Measurements from ENCODE around the gene PLA2G2D.
A peak's percentile ranks its signal among the peaks of the same experiment; 100 is the strongest.

Gene PLA2G2D

GRCh38 chr1:20111452-20111851 is 7.9 kb downstream of the PLA2G2D start:
- Mint-ChIP-seq H3K36me3 (no peaks in the 10 kb centered on the region), H3K4me1 (no peaks in the 10 kb centered on the region), H3K27ac (no peak overlapping the region), H3K9me3 (no peaks in the 10 kb centered on the region), H3K4me3 (no peak overlapping the region)
- ATAC-seq: no peak
- no peak for DNase-seq (ENCODE audit: low spot score in 2 of 2)

GRCh38 chr1:20110679-20111078 is 8.7 kb downstream of the PLA2G2D start:
- DNase-seq (ENCODE audit: low spot score in 2 of 2) (no peak), ATAC-seq (no peak)
- H3K27ac Mint-ChIP-seq: no peak overlapping the region
- no peaks in the 10 kb centered on the region for H3K9me3 Mint-ChIP-seq
- H3K4me1 Mint-ChIP-seq: no peaks in the 10 kb centered on the region
- no peak overlapping the region for H3K4me3 Mint-ChIP-seq
- no peaks in the 10 kb centered on the region for H3K36me3 Mint-ChIP-seq

- no peak for ATAC-seq
- no peaks in the 10 kb centered on the region for H3K36me3 Mint-ChIP-seq
- no peak for DNase-seq (ENCODE audit: low spot score in 2 of 2)
- H3K4me3 Mint-ChIP-seq: no peak overlapping the region
- no peaks in the 10 kb centered on the region for H3K4me1 Mint-ChIP-seq
- no peak overlapping the region for H3K27ac Mint-ChIP-seq
- no peaks in the 10 kb centered on the region for H3K9me3 Mint-ChIP-seq
Measured at GRCh38 chr1:20109223-20109856, 10.0 kb downstream of the PLA2G2D start.

- H3K4me3 Mint-ChIP-seq: no peak overlapping the region
- no peaks in the 10 kb centered on the region for H3K36me3 Mint-ChIP-seq
- ATAC-seq: no peak
- H3K4me1 Mint-ChIP-seq: no peaks in the 10 kb centered on the region
- no peak for DNase-seq (ENCODE audit: low spot score in 2 of 2)
- H3K9me3 Mint-ChIP-seq: no peaks in the 10 kb centered on the region
- no peak overlapping the region for H3K27ac Mint-ChIP-seq
Measured at GRCh38 chr1:20108366-20109123, 10.8 kb downstream of the PLA2G2D start.

GRCh38 chr1:20107796-20108195 is 11.5 kb downstream of the PLA2G2D start:
- no peaks in the 10 kb centered on the region for H3K36me3 Mint-ChIP-seq
- no peak overlapping the region for H3K4me3 Mint-ChIP-seq
- H3K27ac Mint-ChIP-seq: no peak overlapping the region
- peaks cover 5% of the 10 kb centered on the region for H3K4me1 Mint-ChIP-seq
- ATAC-seq: no peak
- H3K9me3 Mint-ChIP-seq: no peaks in the 10 kb centered on the region
- DNase-seq (ENCODE audit: low spot score in 2 of 2): no peak

GRCh38 chr1:20107351-20107750 is 12.0 kb downstream of the PLA2G2D start:
- peaks cover 5% of the 10 kb centered on the region for H3K4me1 Mint-ChIP-seq
- H3K4me3 Mint-ChIP-seq: no peak overlapping the region
- no peak overlapping the region for H3K27ac Mint-ChIP-seq
- ATAC-seq (no peak), DNase-seq (ENCODE audit: low spot score in 2 of 2) (no peak)
- H3K9me3 Mint-ChIP-seq: no peaks in the 10 kb centered on the region
- H3K36me3 Mint-ChIP-seq: no peaks in the 10 kb centered on the region

- Mint-ChIP-seq H3K4me3 (no peak overlapping the region), H3K9me3 (no peaks in the 10 kb centered on the region), H3K36me3 (no peaks in the 10 kb centered on the region), H3K4me1 (peaks cover 11% of the 10 kb centered on the region), H3K27ac (no peak overlapping the region)
- DNase-seq (ENCODE audit: low spot score in 2 of 2) (no peak), ATAC-seq (no peak)
Measured at GRCh38 chr1:20105856-20106255, 13.5 kb downstream of the PLA2G2D start.

- ATAC-seq (peak; percentile 80), DNase-seq (ENCODE audit: low spot score in 2 of 2) (no peak)
- Mint-ChIP-seq H3K4me3 (no peak overlapping the region), H3K9me3 (no peaks in the 10 kb centered on the region), H3K27ac (no peak overlapping the region), H3K36me3 (no peaks in the 10 kb centered on the region), H3K4me1 (peaks cover 12% of the 10 kb centered on the region)
Measured at GRCh38 chr1:20102875-20103274, 16.5 kb downstream of the PLA2G2D start.

GRCh38 chr1:20100632-20101355 is 18.5 kb downstream of the PLA2G2D start:
- H3K36me3 Mint-ChIP-seq: no peaks in the 10 kb centered on the region
- ATAC-seq: peak; percentile 63
- H3K4me1 Mint-ChIP-seq: peaks cover 12% of the 10 kb centered on the region
- H3K4me3 Mint-ChIP-seq: no peak overlapping the region
- DNase-seq (ENCODE audit: low spot score in 2 of 2): peak; percentile 12 to 60
- H3K9me3 Mint-ChIP-seq: no peaks in the 10 kb centered on the region
- H3K27ac Mint-ChIP-seq: no peak overlapping the region

GRCh38 chr1:20099533-20099932 is 19.8 kb downstream of the PLA2G2D start:
- no peaks in the 10 kb centered on the region for H3K36me3 Mint-ChIP-seq
- no peak overlapping the region for H3K27ac Mint-ChIP-seq
- H3K4me3 Mint-ChIP-seq: no peak overlapping the region
- DNase-seq (ENCODE audit: low spot score in 2 of 2) (no peak), ATAC-seq (no peak)
- H3K4me1 Mint-ChIP-seq: peaks cover 12% of the 10 kb centered on the region
- H3K9me3 Mint-ChIP-seq: no peaks in the 10 kb centered on the region

GRCh38 chr1:20096840-20097447 is 22.4 kb downstream of the PLA2G2D start:
- ATAC-seq (no peak), DNase-seq (ENCODE audit: low spot score in 2 of 2) (no peak)
- no peaks in the 10 kb centered on the region for H3K36me3 Mint-ChIP-seq
- no peaks in the 10 kb centered on the region for H3K9me3 Mint-ChIP-seq
- H3K4me3 Mint-ChIP-seq: no peak overlapping the region
- H3K4me1 Mint-ChIP-seq: peaks cover 7% of the 10 kb centered on the region
- no peak overlapping the region for H3K27ac Mint-ChIP-seq

GRCh38 chr1:20095564-20096434 is 23.5 kb downstream of the PLA2G2D start:
- Mint-ChIP-seq H3K36me3 (no peaks in the 10 kb centered on the region), H3K4me1 (peaks cover under 1% of the 10 kb centered on the region), H3K9me3 (no peaks in the 10 kb centered on the region), H3K4me3 (no peak overlapping the region), H3K27ac (no peak overlapping the region)
- DNase-seq (ENCODE audit: low spot score in 2 of 2): no peak
- ATAC-seq: no peak

- no peak overlapping the region for H3K4me3 Mint-ChIP-seq
- no peaks in the 10 kb centered on the region for H3K36me3 Mint-ChIP-seq
- no peak for ATAC-seq
- H3K4me1 Mint-ChIP-seq: no peaks in the 10 kb centered on the region
- no peak overlapping the region for H3K27ac Mint-ChIP-seq
- no peaks in the 10 kb centered on the region for H3K9me3 Mint-ChIP-seq
- no peak for DNase-seq (ENCODE audit: low spot score in 2 of 2)
Measured at GRCh38 chr1:20093940-20094391, 25.4 kb downstream of the PLA2G2D start.

GRCh38 chr1:20093303-20093702 is 26.0 kb downstream of the PLA2G2D start:
- Mint-ChIP-seq H3K36me3 (no peaks in the 10 kb centered on the region), H3K27ac (no peak overlapping the region), H3K4me1 (no peaks in the 10 kb centered on the region), H3K9me3 (no peaks in the 10 kb centered on the region), H3K4me3 (no peak overlapping the region)
- ATAC-seq (no peak), DNase-seq (ENCODE audit: low spot score in 2 of 2) (no peak)

- Mint-ChIP-seq H3K9me3 (no peaks in the 10 kb centered on the region), H3K27ac (no peak overlapping the region), H3K36me3 (no peaks in the 10 kb centered on the region), H3K4me3 (no peak overlapping the region), H3K4me1 (no peaks in the 10 kb centered on the region)
- DNase-seq (ENCODE audit: low spot score in 2 of 2) (no peak), ATAC-seq (no peak)
Measured at GRCh38 chr1:20090641-20091040, 28.7 kb downstream of the PLA2G2D start.

Data from stimulated activated effector memory CD8-positive, alpha-beta T cell treated with anti-CD3 and anti-CD28 coated beads, Interleukin-12 subunit alpha, Interleukin-12 subunit beta, amount 100 ng/mL, for 72 hours (primary cell).